Measurements from ENCODE around the gene TMEM222.

Gene TMEM222

GRCh38 chr1:27306892-27307761, 14.8 kb upstream of the TMEM222 start:
- DNase-seq: no peak

GRCh38 chr1:27307874-27308598, 13.9 kb upstream of the TMEM222 start:
- no peak for DNase-seq

- no peak for DNase-seq
Measured at GRCh38 chr1:27314169-27314568, 7.8 kb upstream of the TMEM222 start.

- no peak for DNase-seq
Measured at GRCh38 chr1:27314737-27315136, 7.2 kb upstream of the TMEM222 start.

GRCh38 chr1:27316860-27317259, 5.1 kb upstream of the TMEM222 start:
- no peak for DNase-seq

GRCh38 chr1:27318136-27318535, 3.8 kb upstream of the TMEM222 start:
- no peak for DNase-seq

GRCh38 chr1:27318596-27318995, 3.4 kb upstream of the TMEM222 start:
- no peak for DNase-seq

- DNase-seq: peak; percentile 2
Measured at GRCh38 chr1:27322569-27323240, 742 bp downstream of the TMEM222 start.

GRCh38 chr1:27325286-27325685, 3.3 kb downstream of the TMEM222 start:
- DNase-seq: no peak

- no peak for DNase-seq
Measured at GRCh38 chr1:27327964-27328363, 6.0 kb downstream of the TMEM222 start.

- DNase-seq: no peak
Measured at GRCh38 chr1:27330786-27331185, 8.8 kb downstream of the TMEM222 start.

GRCh38 chr1:27331426-27331825, 9.5 kb downstream of the TMEM222 start:
- no peak for DNase-seq

GRCh38 chr1:27331922-27332321, 10.0 kb downstream of the TMEM222 start:
- no peak for DNase-seq

GRCh38 chr1:27332536-27333281, 10.7 kb downstream of the TMEM222 start:
- peak; percentile 70 for DNase-seq

GRCh38 chr1:27333717-27334279, 11.8 kb downstream of the TMEM222 start:
- no peak for DNase-seq

- no peak for DNase-seq
Measured at GRCh38 chr1:27335506-27336422, 13.8 kb downstream of the TMEM222 start.

- DNase-seq: no peak
Measured at GRCh38 chr1:27336756-27337155, 14.8 kb downstream of the TMEM222 start.

GRCh38 chr1:27338751-27339150, 16.8 kb downstream of the TMEM222 start:
- DNase-seq: no peak

GRCh38 chr1:27339213-27339612, 17.2 kb downstream of the TMEM222 start:
- no peak for DNase-seq

GRCh38 chr1:27341525-27342252, 19.7 kb downstream of the TMEM222 start, which contains the start of gene SYTL1:
TSS of gene SYTL1 (plus strand) at chr1:27342022. CDS start at chr1:27345335, 3,313 bp downstream.
- DNase-seq: peak; percentile 68

GRCh38 chr1:27342391-27342777, 20.4 kb downstream of the TMEM222 start:
- DNase-seq: peak; percentile 35
